ENCODE data around the gene THRAP3.
"Not testable (repeated sequence)": the region's sequence is repeated elsewhere in the genome, so short reads cannot be mapped to it uniquely, and the experiment has no call there.

Gene THRAP3

GRCh38 chr1:36204347-36204909, 19.8 kb upstream of the THRAP3 start:
- peak; percentile 43 for DNase-seq (ENCODE audit: low read depth)

- no peak for DNase-seq (ENCODE audit: low read depth)
Measured at GRCh38 chr1:36206323-36206858, 17.9 kb upstream of the THRAP3 start.

- DNase-seq (ENCODE audit: low read depth) = peak; percentile 64
Measured at GRCh38 chr1:36207339-36207738, 16.9 kb upstream of the THRAP3 start.

GRCh38 chr1:36208978-36209703, 15.1 kb upstream of the THRAP3 start:
- peak; percentile 85 for DNase-seq (ENCODE audit: low read depth)

- DNase-seq (ENCODE audit: low read depth) = no peak
Measured at GRCh38 chr1:36211307-36211706, 12.9 kb upstream of the THRAP3 start.

- peak; percentile 34 for DNase-seq (ENCODE audit: low read depth)
Measured at GRCh38 chr1:36211841-36212240, 12.4 kb upstream of the THRAP3 start.

GRCh38 chr1:36212782-36213181, 11.5 kb upstream of the THRAP3 start:
- DNase-seq (ENCODE audit: low read depth) = no peak

- DNase-seq (ENCODE audit: low read depth) = peak; percentile 58
Measured at GRCh38 chr1:36217670-36218069, 6.6 kb upstream of the THRAP3 start.

GRCh38 chr1:36221901-36222300, 2.3 kb upstream of the THRAP3 start:
- not testable (repeated sequence) for DNase-seq (ENCODE audit: low read depth)

GRCh38 chr1:36222481-36223380, 1.5 kb upstream of the THRAP3 start:
- no peak for DNase-seq (ENCODE audit: low read depth)

- DNase-seq (ENCODE audit: low read depth) = peak; percentile 76
Measured at GRCh38 chr1:36223381-36223995, 755 bp upstream of the THRAP3 start.

- peak; percentile 79 for DNase-seq (ENCODE audit: low read depth)
Measured at GRCh38 chr1:36224537-36225282, 467 bp downstream of the THRAP3 start.

GRCh38 chr1:36225283-36225899, 1.1 kb downstream of the THRAP3 start:
- no peak for DNase-seq (ENCODE audit: low read depth)

- not testable (repeated sequence) for DNase-seq (ENCODE audit: low read depth)
Measured at GRCh38 chr1:36230279-36230678, 6.0 kb downstream of the THRAP3 start.

GRCh38 chr1:36231191-36231590, 6.9 kb downstream of the THRAP3 start:
- DNase-seq (ENCODE audit: low read depth) = no peak

GRCh38 chr1:36232212-36233095, 8.2 kb downstream of the THRAP3 start:
- no peak for DNase-seq (ENCODE audit: low read depth)

GRCh38 chr1:36236302-36236701, 12.1 kb downstream of the THRAP3 start:
- no peak for DNase-seq (ENCODE audit: low read depth)

GRCh38 chr1:36238433-36238832, 14.2 kb downstream of the THRAP3 start:
- no peak for DNase-seq (ENCODE audit: low read depth)

GRCh38 chr1:36239941-36240637, 15.8 kb downstream of the THRAP3 start:
- peak; percentile 68 for DNase-seq (ENCODE audit: low read depth)

Data from amniotic epithelial cell (primary cell).